Left cardiac atrium (tissue), 4 donors: ENCODE results near the gene DRGX. TPM values are rescaled to one million over a fixed set of nuclear protein-coding genes. Genes with fewer than 3 reads are reported as not detected.
A peak's percentile ranks its signal among the peaks of the same experiment; 100 is the strongest.

Experiments
- ATAC-seq, 2 donors: fragments of 200-7000 bp; cut with Tn5 transposase; one replicate each; pipeline ENCODE4 v1.9.1; 2020; ENCODE audit warnings: mild to moderate bottlenecking in 2 of 2, moderate library complexity in 2 of 2
- DNase-seq: peaks from one replicate; pipeline ENCODE4 v3.0.0-alpha.2; 2020
- intact Hi-C, 2 donors: fragments of 100-400 bp; cut with DNase I; formaldehyde crosslinking; loops; one replicate each; pipeline versions ENCODE4 v1.14.1 to v1.15.1; 2022 to 2023
- total RNA-seq, 2 donors: library from RNA; stranded (reverse); fragmentation: NEBNext Ultra II Directional; extraction: Animal tissue kit (Norgen Biotek cat#: 25700); gene quantifications; one replicate each; pipeline ENCODE4 v1.2.1, GENCODE V29; 2021
- donor health status: DM: no; HTN: yes; CAD: no.
- donor health status: DM: no; HTN: yes; CAD: no; lungs with severe emphysema.
- donor health status: DM: yes; HTN: yes; CAD: no.
- donor health status: Dilated cardiomyopathy.

The DRGX gene
- total RNA-seq, 2 donors from 2014 or later, result not detected

GRCh38 chr10:49409755-49410154 lies 13.9 kb upstream of the DRGX start:
- DNase-seq, result no peak
- intact Hi-C loops, result no loop called here

GRCh38 chr10:49408519-49409306 lies 12.8 kb upstream of the DRGX start:
- no peak for ATAC-seq
- intact Hi-C loops, result no loop called here
- DNase-seq, result no peak

More at GRCh38 chr10:49409755-49410154, 13.9 kb upstream of the DRGX start:
- no peak for ATAC-seq

- DNase-seq, result peak; percentile 80
- intact Hi-C loops, result loop anchor here in 1 of 2 donors (2.0 kb wide), 1 partner anchor 111 kb away; no protein-coding TSS in a partner anchor
- peak; percentile 78 to 80 for ATAC-seq
Measured at GRCh38 chr10:49407552-49408137, 11.8 kb upstream of the DRGX start.

GRCh38 chr10:49407151-49407550 lies 11.3 kb upstream of the DRGX start:
- ATAC-seq, result no peak
- no peak for DNase-seq
- intact Hi-C loops, result loop anchor here in 1 of 2 donors (2.0 kb wide), 1 partner anchor 112 kb away; no protein-coding TSS in a partner anchor

GRCh38 chr10:49404321-49404878 lies 8.5 kb upstream of the DRGX start:
- no peak for ATAC-seq
- DNase-seq, result no peak
- intact Hi-C loops, result no loop called here

GRCh38 chr10:49403363-49403762 lies 7.5 kb upstream of the DRGX start:
- ATAC-seq (no peak), DNase-seq (no peak)
- intact Hi-C loops, result no loop called here

- no peak for DNase-seq
- intact Hi-C loops, result no loop called here
Measured at GRCh38 chr10:49400365-49400764, 4.5 kb upstream of the DRGX start.

GRCh38 chr10:49398986-49399385 lies 3.1 kb upstream of the DRGX start:
- ATAC-seq (no peak), DNase-seq (no peak)
- intact Hi-C loops, result no loop called here

More at GRCh38 chr10:49400365-49400764, 4.5 kb upstream of the DRGX start:
- ATAC-seq, result no peak

GRCh38 chr10:49398000-49398861 lies 2.3 kb upstream of the DRGX start:
- peak; percentile 64 for DNase-seq
- intact Hi-C loops, result no loop called here
- ATAC-seq, result peak; percentile 92 to 94

- intact Hi-C loops, result no loop called here
- ATAC-seq (peak; percentile 12 to 25), DNase-seq (no peak)
Measured at GRCh38 chr10:49397036-49397999, 1.4 kb upstream of the DRGX start.

GRCh38 chr10:49396666-49396999 lies 744 bp upstream of the DRGX start:
- DNase-seq (no peak), ATAC-seq (no peak)
- intact Hi-C loops, result no loop called here

- ATAC-seq (no peak), DNase-seq (no peak)
- intact Hi-C loops, result no loop called here
Measured at GRCh38 chr10:49394933-49395740, 752 bp downstream of the DRGX start.

- no peak for DNase-seq
- ATAC-seq, result no peak
- intact Hi-C loops, result no loop called here
Measured at GRCh38 chr10:49393757-49394156, 2.1 kb downstream of the DRGX start.

GRCh38 chr10:49393301-49393700 lies 2.6 kb downstream of the DRGX start:
- intact Hi-C loops, result no loop called here
- ATAC-seq, result no peak
- DNase-seq, result no peak

GRCh38 chr10:49389361-49389933 lies 6.4 kb downstream of the DRGX start:
- no peak for ATAC-seq
- no peak for DNase-seq
- intact Hi-C loops, result no loop called here

GRCh38 chr10:49388161-49388560 lies 7.7 kb downstream of the DRGX start:
- DNase-seq (no peak), ATAC-seq (no peak)
- intact Hi-C loops, result no loop called here

GRCh38 chr10:49387071-49387470 lies 8.8 kb downstream of the DRGX start:
- DNase-seq, result no peak
- ATAC-seq, result no peak
- intact Hi-C loops, result no loop called here
